ENCODE results near the gene SLFN14. TPM values are rescaled to one million over a fixed set of nuclear protein-coding genes. Genes with fewer than 3 reads are reported as not detected.

SLFN14 gene
- total RNA-seq, 3 donors from 2014 or later, result not detected

DNA sequence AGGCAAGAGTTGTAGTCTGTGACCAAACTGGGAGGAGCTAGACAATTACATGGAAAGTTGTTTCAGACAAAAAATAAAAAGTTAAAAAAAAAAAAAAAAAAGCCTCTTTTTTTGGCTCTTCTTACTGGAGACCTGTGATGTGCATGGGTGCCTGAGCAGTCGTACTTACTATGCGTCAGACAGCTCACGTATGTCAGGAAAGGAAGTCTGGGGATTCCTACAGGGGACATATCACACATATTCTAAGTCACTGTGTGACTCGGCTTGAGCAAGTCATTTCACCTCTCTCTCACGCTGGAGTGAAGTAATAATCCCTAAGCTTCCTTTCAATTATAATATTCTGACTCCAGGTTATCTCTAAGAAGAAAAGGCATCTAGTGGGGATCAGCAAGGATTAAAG, 6.0 kb downstream of the SLFN14 start:
- Histone ChIP-seq H3K9me3 (no peaks in the 10 kb centered on the region), H3K4me1 (no peaks in the 10 kb centered on the region), H3K27me3 (peaks cover 0 to 4% of the 10 kb centered on the region in 2 donors), H3K36me3 (no peaks in the 10 kb centered on the region), H3K4me3 (no peak overlapping the region), H3K27ac (no peak overlapping the region)
- intact Hi-C loops (cut with DNase I; ENCODE audit: low total_unique reads), result no loop called here
- TF ChIP-seq, protein P1, sequence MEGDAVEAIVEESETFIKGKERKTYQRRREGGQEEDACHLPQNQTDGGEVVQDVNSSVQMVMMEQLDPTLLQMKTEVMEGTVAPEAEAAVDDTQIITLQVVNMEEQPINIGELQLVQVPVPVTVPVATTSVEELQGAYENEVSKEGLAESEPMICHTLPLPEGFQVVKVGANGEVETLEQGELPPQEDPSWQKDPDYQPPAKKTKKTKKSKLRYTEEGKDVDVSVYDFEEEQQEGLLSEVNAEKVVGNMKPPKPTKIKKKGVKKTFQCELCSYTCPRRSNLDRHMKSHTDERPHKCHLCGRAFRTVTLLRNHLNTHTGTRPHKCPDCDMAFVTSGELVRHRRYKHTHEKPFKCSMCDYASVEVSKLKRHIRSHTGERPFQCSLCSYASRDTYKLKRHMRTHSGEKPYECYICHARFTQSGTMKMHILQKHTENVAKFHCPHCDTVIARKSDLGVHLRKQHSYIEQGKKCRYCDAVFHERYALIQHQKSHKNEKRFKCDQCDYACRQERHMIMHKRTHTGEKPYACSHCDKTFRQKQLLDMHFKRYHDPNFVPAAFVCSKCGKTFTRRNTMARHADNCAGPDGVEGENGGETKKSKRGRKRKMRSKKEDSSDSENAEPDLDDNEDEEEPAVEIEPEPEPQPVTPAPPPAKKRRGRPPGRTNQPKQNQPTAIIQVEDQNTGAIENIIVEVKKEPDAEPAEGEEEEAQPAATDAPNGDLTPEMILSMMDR (IDR thresholded peaks at IDR 0.05), result no peak
- TF ChIP-seq POLR2A (IDR thresholded peaks at IDR 0.05) (no peak), POLR2AphosphoS5 (IDR thresholded peaks at IDR 0.05) (no peak)
- DNase-seq (ENCODE audit: low spot score in 2 of 2), result no peak

DNA sequence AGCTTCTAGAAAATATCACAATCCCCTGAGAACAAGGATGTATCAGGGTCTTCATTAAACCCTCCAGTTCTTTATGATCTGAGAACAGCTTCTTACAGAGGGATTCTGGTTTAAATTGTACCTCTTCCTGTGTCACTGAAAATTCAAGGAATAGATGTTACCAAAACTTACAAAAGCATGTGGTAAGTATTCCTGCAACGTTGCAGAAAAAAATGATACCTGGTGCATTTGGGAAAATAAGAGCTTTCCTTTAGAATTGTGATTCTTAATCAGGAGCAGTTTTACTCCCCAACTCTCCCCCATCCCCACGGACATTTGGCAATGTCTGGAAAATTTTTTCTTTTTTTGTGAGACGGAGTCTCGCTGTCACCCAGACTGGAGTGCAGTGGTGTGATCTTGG, 7.3 kb downstream of the SLFN14 start:
- intact Hi-C loops (cut with DNase I; ENCODE audit: low total_unique reads), result no loop called here
- Histone ChIP-seq H3K9me3 (no peaks in the 10 kb centered on the region), H3K4me3 (no peak overlapping the region), H3K27me3 (peaks cover 0 to 4% of the 10 kb centered on the region in 2 donors), H3K4me1 (no peaks in the 10 kb centered on the region), H3K27ac (no peak overlapping the region), H3K36me3 (no peaks in the 10 kb centered on the region)
- TF ChIP-seq POLR2A (IDR thresholded peaks at IDR 0.05), result no peak
- no peak for TF ChIP-seq POLR2AphosphoS5 (IDR thresholded peaks at IDR 0.05)
- TF ChIP-seq, protein P1 (IDR thresholded peaks at IDR 0.05), result no peak
- DNase-seq (ENCODE audit: low spot score in 2 of 2), result no peak

DNA sequence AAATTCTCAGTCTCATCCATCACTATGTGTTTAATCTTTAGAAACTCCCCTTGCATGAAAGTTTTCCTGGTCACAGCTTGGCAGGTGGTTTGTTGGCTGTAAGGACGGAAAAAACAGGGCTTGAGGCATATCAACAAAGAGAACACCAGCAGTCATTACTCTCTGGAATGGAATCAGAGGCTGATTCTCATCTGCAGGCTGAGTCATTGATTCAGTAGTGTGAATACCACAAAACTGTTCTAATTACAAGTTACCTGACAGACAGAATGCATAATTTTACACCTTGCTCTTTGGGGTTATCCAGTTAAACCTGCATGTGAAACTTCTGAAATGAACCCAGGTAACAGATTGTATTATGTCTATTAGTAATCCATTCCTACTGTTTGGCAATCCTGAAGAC, 11.6 kb downstream of the SLFN14 start:
- DNase-seq (ENCODE audit: low spot score in 2 of 2), result no peak
- Histone ChIP-seq H3K4me3 (no peak overlapping the region), H3K27me3 (peaks cover 0 to 4% of the 10 kb centered on the region in 2 donors), H3K4me1 (no peaks in the 10 kb centered on the region), H3K27ac (peak overlapping the region in 1 of 2 donors; percentile 21), H3K9me3 (no peaks in the 10 kb centered on the region), H3K36me3 (no peaks in the 10 kb centered on the region)
- no peak for TF ChIP-seq POLR2A (IDR thresholded peaks at IDR 0.05)
- no peak for TF ChIP-seq POLR2AphosphoS5 (IDR thresholded peaks at IDR 0.05)
- TF ChIP-seq, protein P1 (IDR thresholded peaks at IDR 0.05), result no peak
- intact Hi-C loops (cut with DNase I; ENCODE audit: low total_unique reads), result loop anchor here (10.0 kb wide), 1 partner anchor 794 kb away; no protein-coding TSS in a partner anchor

DNA sequence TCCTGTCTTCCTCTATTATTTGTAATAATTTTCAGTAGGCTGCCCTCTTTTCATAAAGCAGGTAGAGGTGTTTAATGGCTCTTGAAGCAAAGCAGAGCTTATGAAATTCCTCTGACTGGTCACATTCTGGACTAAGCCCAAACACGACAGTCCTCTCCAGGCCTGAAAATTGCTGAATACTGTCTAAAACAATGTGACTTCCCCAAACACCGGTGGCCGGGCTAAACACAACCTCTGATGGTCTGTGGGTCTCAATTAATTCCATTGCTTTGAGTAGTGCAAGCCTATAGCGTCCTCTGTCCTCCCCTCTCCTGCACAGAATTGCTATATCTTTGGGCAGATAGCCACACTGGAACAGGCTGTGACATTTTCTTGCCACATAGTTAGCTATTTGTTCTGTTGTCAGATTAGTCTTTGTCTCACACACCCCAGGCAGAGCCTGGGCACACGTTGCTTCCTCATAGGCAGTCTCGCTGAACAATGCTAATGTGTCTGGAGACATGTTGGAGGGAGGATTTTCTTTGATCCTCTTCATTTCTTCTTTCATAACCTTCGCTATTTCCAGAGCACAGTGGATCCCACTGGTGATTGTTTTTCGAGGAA, 12.3 kb downstream of the SLFN14 start:
- no peaks in the 10 kb centered on the region for H3K9me3 ChIP-seq
- H3K27me3 ChIP-seq, result peaks cover 0 to 4% of the 10 kb centered on the region in 2 donors
- no peaks in the 10 kb centered on the region for H3K4me1 ChIP-seq
- peak overlapping the region in 1 of 2 donors; percentile 21 for H3K27ac ChIP-seq
- no peak for TF ChIP-seq POLR2AphosphoS5 (IDR thresholded peaks at IDR 0.05)
- TF ChIP-seq POLR2A (IDR thresholded peaks at IDR 0.05), result no peak
- no peak overlapping the region for H3K4me3 ChIP-seq
- intact Hi-C loops (cut with DNase I; ENCODE audit: low total_unique reads), result loop anchor here (10.0 kb wide), 1 partner anchor 794 kb away; no protein-coding TSS in a partner anchor
- peak in 1 of 2 donors; percentile 46 for DNase-seq (ENCODE audit: low spot score in 2 of 2)
- no peaks in the 10 kb centered on the region for H3K36me3 ChIP-seq

DNA sequence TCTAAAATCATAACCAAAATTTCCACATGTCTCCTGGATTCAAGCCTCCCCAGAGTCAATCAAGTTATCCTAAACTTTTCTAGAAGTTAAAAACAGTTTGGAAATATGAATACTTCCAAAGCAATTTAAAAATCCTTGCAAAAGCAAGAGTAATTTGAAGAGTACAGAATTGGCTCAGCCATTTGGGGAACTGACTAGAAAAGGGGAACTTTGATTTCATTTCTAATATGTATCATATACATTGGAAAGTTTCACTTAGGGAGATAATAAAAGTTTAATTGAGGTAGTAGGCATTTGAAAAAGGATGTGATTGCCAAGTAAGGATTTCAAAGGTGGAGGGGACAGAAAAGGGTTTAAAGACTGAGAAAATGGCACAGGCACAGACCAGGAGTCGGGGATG, 14.1 kb downstream of the SLFN14 start:
- Histone ChIP-seq H3K4me3 (no peak overlapping the region), H3K27me3 (no peaks in the 10 kb centered on the region), H3K9me3 (no peaks in the 10 kb centered on the region), H3K27ac (no peak overlapping the region), H3K4me1 (no peaks in the 10 kb centered on the region), H3K36me3 (no peaks in the 10 kb centered on the region)
- intact Hi-C loops (cut with DNase I; ENCODE audit: low total_unique reads), result loop anchor here (10.0 kb wide), 1 partner anchor 792 kb away; no protein-coding TSS in a partner anchor
- DNase-seq (ENCODE audit: low spot score in 2 of 2), result no peak
- TF ChIP-seq POLR2A (IDR thresholded peaks at IDR 0.05) (no peak), POLR2AphosphoS5 (IDR thresholded peaks at IDR 0.05) (no peak)
- TF ChIP-seq, protein P1 (IDR thresholded peaks at IDR 0.05), result no peak

Data from breast epithelium (tissue), 4 donors.